ENCODE data around the gene CNTN2.

The CNTN2 gene

GRCh38 chr1:205042911-205043806, at the start of gene CNTN2:
TSS of gene CNTN2 (plus strand) at chr1:205043212. CDS start at chr1:205053186, 9,974 bp downstream.
- TF ChIP-seq, protein P1, sequence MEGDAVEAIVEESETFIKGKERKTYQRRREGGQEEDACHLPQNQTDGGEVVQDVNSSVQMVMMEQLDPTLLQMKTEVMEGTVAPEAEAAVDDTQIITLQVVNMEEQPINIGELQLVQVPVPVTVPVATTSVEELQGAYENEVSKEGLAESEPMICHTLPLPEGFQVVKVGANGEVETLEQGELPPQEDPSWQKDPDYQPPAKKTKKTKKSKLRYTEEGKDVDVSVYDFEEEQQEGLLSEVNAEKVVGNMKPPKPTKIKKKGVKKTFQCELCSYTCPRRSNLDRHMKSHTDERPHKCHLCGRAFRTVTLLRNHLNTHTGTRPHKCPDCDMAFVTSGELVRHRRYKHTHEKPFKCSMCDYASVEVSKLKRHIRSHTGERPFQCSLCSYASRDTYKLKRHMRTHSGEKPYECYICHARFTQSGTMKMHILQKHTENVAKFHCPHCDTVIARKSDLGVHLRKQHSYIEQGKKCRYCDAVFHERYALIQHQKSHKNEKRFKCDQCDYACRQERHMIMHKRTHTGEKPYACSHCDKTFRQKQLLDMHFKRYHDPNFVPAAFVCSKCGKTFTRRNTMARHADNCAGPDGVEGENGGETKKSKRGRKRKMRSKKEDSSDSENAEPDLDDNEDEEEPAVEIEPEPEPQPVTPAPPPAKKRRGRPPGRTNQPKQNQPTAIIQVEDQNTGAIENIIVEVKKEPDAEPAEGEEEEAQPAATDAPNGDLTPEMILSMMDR (IDR thresholded peaks at IDR 0.05; ENCODE audit: borderline replicate concordance, control extremely low read depth, extremely low read depth, insufficient read depth, missing control alignments): no peak
- no peak for DNase-seq (ENCODE audit: low spot score)
- in situ Hi-C loops (cut with MboI; ENCODE audit: low sequenced_read_pairs, unreplicated experiment): no loop called here

DNA sequence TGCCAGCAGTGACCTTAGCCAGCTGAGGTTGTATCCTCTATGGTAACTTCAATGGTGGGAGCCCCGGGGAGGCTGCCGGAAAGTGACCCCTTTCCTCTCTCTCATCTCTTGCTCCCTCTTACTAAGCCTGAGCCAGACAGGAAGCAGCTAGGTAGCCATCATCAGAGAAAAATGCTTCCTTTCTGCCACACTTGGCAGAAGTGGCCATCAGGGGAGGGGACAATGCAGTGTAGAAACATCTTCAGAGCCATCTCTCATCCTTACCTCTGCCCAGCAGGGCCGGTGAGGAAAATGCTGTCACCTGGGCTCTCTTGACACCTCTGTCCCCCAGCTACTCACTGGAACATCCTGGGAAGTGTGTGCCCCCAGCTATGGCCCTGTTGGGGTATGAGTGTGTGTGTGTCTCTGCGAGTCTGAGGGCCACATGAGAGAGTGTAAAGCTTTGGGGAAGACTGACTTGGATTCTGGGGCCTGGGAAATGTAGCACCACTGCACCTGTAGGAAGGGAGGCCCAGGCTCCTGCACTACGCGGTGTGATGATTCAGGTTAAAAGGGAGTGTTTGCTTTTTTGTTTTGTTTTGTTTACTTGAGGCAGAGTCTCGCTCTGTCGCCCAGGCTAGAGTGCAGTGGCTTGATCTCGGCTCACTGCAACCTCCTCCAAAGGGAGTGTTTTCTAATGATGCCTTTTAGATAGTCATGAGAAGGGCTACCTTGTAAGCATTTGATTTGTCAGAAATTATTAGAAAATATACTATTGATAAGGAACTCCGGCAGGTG, 48.7 kb upstream of the CNTN2 start:
- no peak for DNase-seq (ENCODE audit: low spot score)
- TF ChIP-seq, protein P1 (IDR thresholded peaks at IDR 0.05; ENCODE audit: borderline replicate concordance, control extremely low read depth, extremely low read depth, insufficient read depth, missing control alignments): no peak
- in situ Hi-C loops (cut with MboI; ENCODE audit: low sequenced_read_pairs, unreplicated experiment): loop anchor here (10.0 kb wide), 1 partner anchor 261 kb away; no protein-coding TSS in a partner anchor

DNA sequence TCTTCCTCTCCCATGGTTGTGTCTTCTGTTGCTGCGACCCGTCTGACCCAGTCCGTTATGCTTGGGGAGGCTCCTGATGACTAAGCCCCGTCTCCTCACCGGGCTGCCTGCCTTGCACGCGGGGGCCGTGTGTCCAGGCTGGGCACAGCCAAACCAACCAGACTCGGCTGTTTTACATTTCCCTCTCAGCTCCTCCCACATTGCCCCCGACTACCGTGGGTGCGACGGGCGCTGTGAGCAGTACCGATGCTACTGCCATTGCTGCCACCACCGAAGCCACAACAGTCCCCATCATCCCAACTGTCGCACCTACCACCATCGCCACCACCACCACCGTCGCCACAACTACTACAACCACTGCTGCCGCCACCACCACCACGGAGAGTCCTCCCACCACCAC, 46.0 kb upstream of the CNTN2 start:
- TF ChIP-seq, protein P1 (IDR thresholded peaks at IDR 0.05; ENCODE audit: borderline replicate concordance, control extremely low read depth, extremely low read depth, insufficient read depth, missing control alignments): no peak
- in situ Hi-C loops (cut with MboI; ENCODE audit: low sequenced_read_pairs, unreplicated experiment): loop anchor here (10.0 kb wide), 1 partner anchor 258 kb away; no protein-coding TSS in a partner anchor
- DNase-seq (ENCODE audit: low spot score): no peak

- in situ Hi-C loops (cut with MboI; ENCODE audit: low sequenced_read_pairs, unreplicated experiment): loop anchor here (10.0 kb wide), 1 partner anchor 257 kb away; no protein-coding TSS in a partner anchor
- TF ChIP-seq, protein P1 (IDR thresholded peaks at IDR 0.05; ENCODE audit: borderline replicate concordance, control extremely low read depth, extremely low read depth, insufficient read depth, missing control alignments): no peak
- no peak for DNase-seq (ENCODE audit: low spot score)
Measured at GRCh38 chr1:204997591-204998355, 45.2 kb upstream of the CNTN2 start.

DNA sequence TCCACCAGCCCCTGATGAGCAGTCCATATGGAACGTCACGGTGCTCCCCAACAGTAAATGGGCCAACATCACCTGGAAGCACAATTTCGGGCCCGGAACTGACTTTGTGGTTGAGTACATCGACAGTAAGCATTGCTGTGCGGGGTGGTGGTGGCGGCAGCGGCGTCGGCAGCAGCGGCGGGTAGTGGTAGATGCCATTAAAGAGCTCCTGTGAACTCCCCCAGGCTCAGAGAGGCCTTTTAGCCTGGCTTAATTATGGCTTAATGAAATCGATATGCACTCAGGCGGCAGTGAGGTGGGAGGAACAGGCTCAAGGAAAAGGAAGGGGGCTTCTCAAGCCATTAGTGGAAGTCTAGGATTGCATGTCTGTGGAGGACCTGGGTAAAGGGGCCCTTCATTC, 41.9 kb upstream of the CNTN2 start:
- no peak for DNase-seq (ENCODE audit: low spot score)
- TF ChIP-seq, protein P1 (IDR thresholded peaks at IDR 0.05; ENCODE audit: borderline replicate concordance, control extremely low read depth, extremely low read depth, insufficient read depth, missing control alignments): no peak
- in situ Hi-C loops (cut with MboI; ENCODE audit: low sequenced_read_pairs, unreplicated experiment): no loop called here

GRCh38 chr1:205002705-205003104, 40.3 kb upstream of the CNTN2 start:
- DNase-seq (ENCODE audit: low spot score): no peak
- TF ChIP-seq, protein P1 (IDR thresholded peaks at IDR 0.05; ENCODE audit: borderline replicate concordance, control extremely low read depth, extremely low read depth, insufficient read depth, missing control alignments): no peak
- in situ Hi-C loops (cut with MboI; ENCODE audit: low sequenced_read_pairs, unreplicated experiment): no loop called here
